Measurements from ENCODE around the gene ACOX3.

GRCh38 chr4:8378101-8378724, 62.3 kb downstream of the ACOX3 start:
- TF ChIP-seq CTCF (tag by site-specific recombination; IDR thresholded peaks at IDR 0.05): no peak
- no peak for TF ChIP-seq ZNF501 (tag by site-specific recombination; IDR thresholded peaks at IDR 0.05)
- no peak for TF ChIP-seq ZNF354C (tag by site-specific recombination; IDR thresholded peaks at IDR 0.05; ENCODE audit: borderline replicate concordance, low read depth)
- no peak for TF ChIP-seq ZBTB1 (tag by site-specific recombination; IDR thresholded peaks at IDR 0.05)
- TF ChIP-seq ATF2 (tag by site-specific recombination; IDR thresholded peaks at IDR 0.05; ENCODE audit: low read depth): no peak
- TF ChIP-seq ZBTB7A (tag by site-specific recombination; IDR thresholded peaks at IDR 0.05; ENCODE audit: low read depth): no peak
- TF ChIP-seq ZNF148 (tag by site-specific recombination; IDR thresholded peaks at IDR 0.05; ENCODE audit: borderline replicate concordance): no peak
